Activated naive CD4-positive, alpha-beta T cell treated with anti-CD3 and anti-CD28 coated beads, Interleukin-2, amount 50 U/mL, for 24 hours (primary cell): ENCODE measurements around the gene SOCS1.
A peak's percentile ranks its signal among the peaks of the same experiment; 100 is the strongest.
"Not testable (repeated sequence)": the region's sequence is repeated elsewhere in the genome, so short reads cannot be mapped to it uniquely, and the experiment has no call there.

Experiments used
- H3K27ac Mint-ChIP-seq: one replicate; pipeline ENCODE4 v1.8.0; 2021; ENCODE audit warnings: mild to moderate bottlenecking, mixed read lengths
- H3K27me3 Mint-ChIP-seq: one replicate; pipeline ENCODE4 v1.8.0; 2021; ENCODE audit warnings: mixed read lengths
- H3K36me3 Mint-ChIP-seq: one replicate; pipeline ENCODE4 v1.8.0; 2021; ENCODE audit warnings: mixed read lengths
- H3K4me1 Mint-ChIP-seq: one replicate; pipeline ENCODE4 v1.8.0; 2021; ENCODE audit warnings: mixed read lengths
- H3K4me3 Mint-ChIP-seq: one replicate; pipeline ENCODE4 v1.8.0; 2021; ENCODE audit warnings: mild to moderate bottlenecking, mixed read lengths
- H3K9me3 Mint-ChIP-seq: one replicate; pipeline ENCODE4 v1.8.0; 2021; ENCODE audit warnings: mixed read lengths

SOCS1 gene, protein sequence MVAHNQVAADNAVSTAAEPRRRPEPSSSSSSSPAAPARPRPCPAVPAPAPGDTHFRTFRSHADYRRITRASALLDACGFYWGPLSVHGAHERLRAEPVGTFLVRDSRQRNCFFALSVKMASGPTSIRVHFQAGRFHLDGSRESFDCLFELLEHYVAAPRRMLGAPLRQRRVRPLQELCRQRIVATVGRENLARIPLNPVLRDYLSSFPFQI

DNA sequence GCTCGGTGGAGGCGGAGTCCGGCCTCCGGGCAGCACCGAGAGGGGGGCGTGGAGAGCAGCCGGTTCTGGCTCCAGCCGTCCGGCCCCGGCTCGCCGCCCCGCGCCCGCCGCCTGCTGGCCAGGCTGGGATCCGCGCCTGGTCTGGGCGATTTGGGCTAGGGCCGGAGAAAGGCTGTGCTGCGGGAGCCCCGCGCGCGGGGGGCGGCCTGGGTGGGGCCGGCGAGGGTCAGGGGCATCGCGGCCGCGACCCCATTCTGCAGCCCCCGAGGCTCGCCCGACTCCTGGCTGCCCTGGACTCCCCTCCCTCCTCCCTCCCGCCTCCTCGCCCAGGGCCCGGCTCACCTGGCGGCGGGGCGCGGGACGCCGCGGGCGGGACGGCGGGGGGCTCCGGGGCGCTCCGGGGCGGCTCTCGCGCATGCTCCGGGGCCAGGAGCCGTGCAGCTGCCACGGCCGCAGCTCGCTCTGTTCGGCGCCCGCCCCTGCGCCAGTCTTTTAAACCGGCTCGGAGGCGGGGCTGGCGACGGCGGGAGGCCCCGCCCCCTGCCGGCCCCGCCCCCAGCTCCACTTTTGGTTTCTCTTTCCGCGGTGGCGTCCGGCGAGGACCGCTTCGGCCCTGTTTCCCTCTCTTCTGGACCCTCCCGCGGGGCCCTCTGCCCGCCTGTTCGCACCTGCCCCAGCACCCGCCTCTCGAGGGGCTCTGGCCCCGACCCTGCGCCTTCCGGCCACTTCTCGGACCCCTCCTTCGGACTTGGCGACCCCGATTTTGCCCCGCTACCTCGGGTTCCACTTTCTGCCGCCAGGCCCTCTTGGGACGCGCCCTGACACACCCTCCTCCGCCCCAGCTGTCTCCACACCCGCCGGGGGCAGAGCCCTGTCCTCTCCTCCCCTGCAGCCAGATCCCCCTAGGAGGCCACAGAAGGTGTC, at the start of gene SOCS1:
Gene SOCS1 (minus strand): TSS at position 468 of the 924 bp plus-strand sequence. CDS start 726 bp downstream, outside the sequence.
- H3K36me3 Mint-ChIP-seq = peaks cover 13% of the 10 kb centered on the region
- H3K27me3 Mint-ChIP-seq = no peaks in the 10 kb centered on the region
- H3K27ac Mint-ChIP-seq = peak within 1 kb of the TSS; percentile 96
- H3K4me1 Mint-ChIP-seq = peaks cover 52% of the 10 kb centered on the region
- no peaks in the 10 kb centered on the region for H3K9me3 Mint-ChIP-seq
- H3K4me3 Mint-ChIP-seq = peak within 1 kb of the TSS; percentile 94

DNA sequence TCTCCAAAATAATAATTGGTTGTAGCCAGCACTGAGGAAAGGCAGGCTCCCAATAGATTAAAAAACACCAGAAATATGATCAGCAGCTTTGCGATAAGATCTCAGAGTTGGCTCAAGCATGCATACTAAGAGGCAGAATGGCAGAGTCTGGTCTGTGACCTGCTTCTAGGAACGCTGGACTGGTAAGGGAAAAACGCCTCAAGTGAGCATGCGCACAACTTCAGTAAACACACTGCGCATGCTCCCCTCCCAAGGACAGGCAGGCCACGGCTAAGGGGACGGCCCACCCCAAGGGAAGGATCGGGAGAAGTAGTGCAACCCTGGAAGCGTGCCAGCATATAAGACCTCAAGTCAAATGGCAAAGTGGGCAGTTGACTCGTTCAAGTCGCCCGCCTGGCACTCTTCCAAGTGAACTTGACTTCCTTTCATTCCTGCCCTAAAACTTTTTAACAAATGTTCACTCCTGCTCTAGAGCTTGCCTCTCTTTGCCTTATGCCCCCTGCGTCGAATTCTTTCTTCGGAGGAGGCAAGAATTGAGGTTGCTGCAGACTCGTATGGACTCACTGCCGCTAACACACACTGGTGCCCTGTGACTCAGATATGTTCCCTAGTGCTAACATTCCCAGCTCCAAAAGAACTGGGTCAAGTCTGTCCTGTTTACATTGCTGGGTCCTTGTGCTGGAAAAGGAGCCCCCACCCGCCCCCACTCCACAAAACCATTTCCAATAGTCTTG, 47.6 kb upstream of the SOCS1 start:
- Mint-ChIP-seq H3K9me3 (no peaks in the 10 kb centered on the region), H3K27ac (no peak overlapping the region), H3K27me3 (no peaks in the 10 kb centered on the region), H3K36me3 (no peaks in the 10 kb centered on the region), H3K4me3 (no peak overlapping the region), H3K4me1 (peaks cover 7% of the 10 kb centered on the region)

DNA sequence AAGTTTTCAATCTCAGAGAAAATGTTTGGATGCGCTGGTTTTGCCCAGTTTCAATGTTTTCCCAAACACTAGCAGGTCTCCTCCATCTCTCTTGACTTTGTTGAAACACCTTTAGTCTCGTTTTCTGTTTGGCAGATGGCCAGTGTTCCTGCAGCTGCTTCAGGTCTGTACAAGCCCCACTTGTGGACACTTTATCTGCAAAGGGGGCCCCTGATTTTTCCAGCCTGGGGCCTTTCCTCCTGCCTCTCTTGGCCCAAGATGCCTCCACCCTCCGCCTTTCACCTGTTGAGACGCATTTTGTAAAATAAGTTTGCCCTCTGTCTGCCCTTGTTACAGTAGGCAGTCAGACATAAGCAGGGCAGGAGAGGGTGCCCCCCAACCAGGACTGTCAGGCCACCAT, 47.0 kb upstream of the SOCS1 start:
- H3K27me3 Mint-ChIP-seq = no peaks in the 10 kb centered on the region
- H3K9me3 Mint-ChIP-seq = no peaks in the 10 kb centered on the region
- peaks cover 13% of the 10 kb centered on the region for H3K4me1 Mint-ChIP-seq
- H3K36me3 Mint-ChIP-seq = no peaks in the 10 kb centered on the region
- H3K27ac Mint-ChIP-seq = no peak overlapping the region
- no peak overlapping the region for H3K4me3 Mint-ChIP-seq

DNA sequence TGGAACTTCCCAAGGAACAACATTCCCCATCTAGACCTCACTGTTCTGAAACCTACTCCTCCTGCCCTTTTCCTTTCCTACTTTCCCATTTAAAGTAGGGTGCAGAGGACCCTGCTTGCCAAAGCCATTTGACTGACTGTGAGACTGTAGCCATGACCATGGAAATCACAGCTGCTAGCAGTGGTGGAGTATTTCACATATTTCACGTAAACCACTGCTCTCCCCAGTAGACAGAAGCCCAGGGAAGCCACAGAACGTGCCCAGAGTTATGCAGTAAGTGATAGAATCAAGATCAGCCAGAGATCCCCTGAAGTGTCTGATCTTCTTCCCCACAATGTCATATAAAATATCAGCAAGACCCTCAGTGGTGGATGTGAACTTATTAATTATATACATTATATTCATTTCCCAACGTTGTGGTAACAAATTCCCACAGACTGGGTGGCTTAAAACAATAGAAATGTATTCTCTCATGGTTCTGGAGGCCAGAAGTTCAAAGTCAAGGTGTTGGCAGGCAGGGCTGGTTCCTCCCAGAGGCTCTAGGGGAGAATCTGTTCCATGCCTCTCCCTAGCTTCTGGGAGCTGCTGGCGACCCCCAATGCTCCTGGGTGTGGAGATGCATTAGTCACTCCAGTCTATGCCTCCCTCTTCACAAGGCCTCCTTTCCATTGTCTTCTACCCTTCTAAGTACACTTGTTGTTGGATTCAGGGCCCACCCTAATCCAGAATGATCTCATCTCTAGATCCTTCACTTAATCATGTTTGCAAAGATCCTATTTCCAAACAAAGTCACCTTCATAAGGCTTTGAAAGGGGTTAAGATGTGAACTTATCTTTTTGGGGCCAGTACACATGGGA, 45.9 kb upstream of the SOCS1 start:
- no peaks in the 10 kb centered on the region for H3K27me3 Mint-ChIP-seq
- H3K9me3 Mint-ChIP-seq = no peaks in the 10 kb centered on the region
- H3K27ac Mint-ChIP-seq = no peak overlapping the region
- peaks cover 24% of the 10 kb centered on the region for H3K4me1 Mint-ChIP-seq
- H3K4me3 Mint-ChIP-seq = no peak overlapping the region
- H3K36me3 Mint-ChIP-seq = no peaks in the 10 kb centered on the region

DNA sequence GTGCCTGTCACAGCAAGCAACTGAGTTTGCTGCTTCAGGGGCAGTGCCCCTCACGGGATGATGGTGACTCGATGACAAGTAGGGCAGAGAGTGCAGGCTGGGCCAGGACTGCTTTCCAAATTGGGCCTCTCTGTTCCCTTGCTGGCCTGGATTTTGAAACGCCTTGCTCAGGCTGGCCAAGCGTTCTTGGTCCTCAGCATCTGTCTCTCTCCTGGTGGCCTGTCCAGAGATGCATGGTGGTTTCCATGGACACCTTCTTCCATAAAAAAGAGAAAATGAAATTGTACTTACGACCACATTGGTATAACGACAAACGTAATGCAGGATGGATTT, 44.5 kb upstream of the SOCS1 start:
- Mint-ChIP-seq H3K27me3 (no peaks in the 10 kb centered on the region), H3K27ac (no peak overlapping the region), H3K36me3 (no peaks in the 10 kb centered on the region), H3K4me1 (peaks cover 26% of the 10 kb centered on the region), H3K9me3 (no peaks in the 10 kb centered on the region), H3K4me3 (no peak overlapping the region)

DNA sequence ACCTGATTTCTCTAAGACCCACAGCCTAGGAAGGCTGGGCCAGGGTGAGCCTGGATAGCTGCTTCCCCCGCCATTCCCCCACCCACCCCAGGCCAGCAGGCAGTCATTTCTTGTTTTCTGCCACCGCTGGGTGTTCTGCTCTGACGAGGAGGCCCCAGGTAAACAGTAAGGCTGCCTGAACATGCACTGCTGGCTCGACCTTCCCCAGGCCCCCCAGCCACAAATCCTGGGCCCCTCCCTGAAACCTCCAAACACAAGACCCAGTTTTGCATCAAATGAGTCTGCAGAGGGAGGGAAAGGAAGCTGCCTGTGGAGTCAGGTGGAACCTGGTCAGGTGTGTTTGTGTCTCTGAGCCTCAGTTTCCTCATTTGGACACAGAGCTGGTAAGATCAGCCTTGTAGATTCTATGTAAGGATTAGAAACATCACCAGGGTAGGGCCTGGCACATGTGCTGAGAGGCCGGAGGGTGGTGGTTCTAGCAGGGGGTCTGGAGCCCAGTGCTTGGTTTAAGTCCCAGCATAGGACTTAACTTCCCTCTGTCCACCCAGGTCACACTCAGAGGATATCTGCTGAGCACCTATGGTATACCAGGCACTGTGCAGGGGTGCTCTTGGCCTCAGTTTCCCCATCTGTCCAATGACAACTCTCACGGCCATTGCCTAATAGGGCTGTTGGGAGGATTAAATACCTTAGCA, 44.0 kb upstream of the SOCS1 start:
- Mint-ChIP-seq H3K36me3 (no peaks in the 10 kb centered on the region), H3K27me3 (no peaks in the 10 kb centered on the region), H3K27ac (no peak overlapping the region), H3K4me1 (peaks cover 26% of the 10 kb centered on the region), H3K4me3 (no peak overlapping the region), H3K9me3 (no peaks in the 10 kb centered on the region)

DNA sequence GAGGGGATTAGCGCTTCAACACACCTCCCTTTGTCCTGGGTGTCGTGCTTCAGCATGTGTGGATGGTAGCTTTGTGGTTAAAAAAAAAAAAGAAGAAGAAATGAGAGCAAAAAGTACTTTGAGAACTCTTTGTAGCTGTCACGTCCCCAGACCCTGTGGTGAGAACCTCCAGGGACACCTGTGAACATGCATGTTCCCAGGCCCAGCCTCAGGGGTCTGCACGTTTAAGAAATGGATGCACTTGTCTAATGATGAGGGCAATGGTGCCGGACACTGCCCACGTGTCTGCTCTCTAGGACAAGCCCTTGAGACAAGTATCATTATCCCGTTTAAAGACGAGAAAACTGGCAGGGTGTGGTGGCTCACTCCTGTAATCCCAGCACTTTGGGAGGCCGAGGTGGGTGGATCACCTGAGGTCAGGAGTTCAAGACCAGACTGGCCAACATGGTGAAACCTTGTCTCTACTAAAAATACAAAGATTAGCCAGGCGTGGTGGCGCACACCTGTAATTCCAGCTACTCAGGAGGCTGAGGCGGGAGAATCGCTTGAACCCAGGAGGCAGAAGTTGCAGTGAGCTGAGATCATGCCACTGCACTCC, 43.0 kb upstream of the SOCS1 start:
- Mint-ChIP-seq H3K27ac (peak overlapping the region; percentile 60), H3K4me1 (peaks cover 26% of the 10 kb centered on the region), H3K4me3 (peak overlapping the region; percentile 19)
- not testable (repeated sequence) for H3K36me3 Mint-ChIP-seq, H3K9me3 Mint-ChIP-seq, H3K27me3 Mint-ChIP-seq

DNA sequence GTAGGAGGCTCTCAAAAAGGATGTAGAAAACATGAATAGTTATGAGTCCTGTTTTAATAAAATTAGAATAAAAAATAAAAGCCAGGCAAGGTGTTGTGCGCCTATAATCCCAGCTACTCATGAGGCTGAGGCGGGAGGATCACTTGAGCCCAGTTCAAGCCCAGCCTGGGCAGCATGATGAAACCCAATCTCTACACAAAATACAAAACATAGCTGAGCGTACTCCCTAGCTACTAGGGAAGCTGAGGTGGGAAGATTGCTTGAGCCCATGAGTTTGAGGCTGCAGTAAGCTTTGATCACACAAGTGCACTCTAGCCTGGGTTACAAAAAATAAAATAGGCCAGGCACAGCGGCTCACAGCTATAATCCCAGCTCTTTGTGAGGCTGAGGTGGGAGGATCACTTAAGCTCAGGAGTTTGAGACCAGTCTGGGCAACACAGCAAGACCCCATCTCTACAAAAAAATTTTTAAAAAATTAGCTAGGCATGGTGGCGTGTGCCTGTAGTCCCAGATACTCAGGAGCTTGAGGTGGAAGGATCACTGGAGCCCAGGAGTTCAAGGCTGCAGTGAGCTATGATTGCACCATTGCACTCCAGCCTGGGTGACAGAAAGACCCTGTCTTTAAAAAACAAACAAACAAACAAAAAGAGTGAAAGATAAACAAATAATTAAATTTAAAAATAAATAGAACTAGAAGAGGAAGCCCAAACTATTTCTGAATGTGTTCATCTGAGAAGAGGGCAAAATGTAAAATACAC, 42.3 kb upstream of the SOCS1 start:
- H3K27ac Mint-ChIP-seq = peak overlapping the region; percentile 60
- peaks cover 26% of the 10 kb centered on the region for H3K4me1 Mint-ChIP-seq
- no peaks in the 10 kb centered on the region for H3K27me3 Mint-ChIP-seq
- no peaks in the 10 kb centered on the region for H3K9me3 Mint-ChIP-seq
- H3K4me3 Mint-ChIP-seq = peak overlapping the region; percentile 66
- H3K36me3 Mint-ChIP-seq = no peaks in the 10 kb centered on the region

DNA sequence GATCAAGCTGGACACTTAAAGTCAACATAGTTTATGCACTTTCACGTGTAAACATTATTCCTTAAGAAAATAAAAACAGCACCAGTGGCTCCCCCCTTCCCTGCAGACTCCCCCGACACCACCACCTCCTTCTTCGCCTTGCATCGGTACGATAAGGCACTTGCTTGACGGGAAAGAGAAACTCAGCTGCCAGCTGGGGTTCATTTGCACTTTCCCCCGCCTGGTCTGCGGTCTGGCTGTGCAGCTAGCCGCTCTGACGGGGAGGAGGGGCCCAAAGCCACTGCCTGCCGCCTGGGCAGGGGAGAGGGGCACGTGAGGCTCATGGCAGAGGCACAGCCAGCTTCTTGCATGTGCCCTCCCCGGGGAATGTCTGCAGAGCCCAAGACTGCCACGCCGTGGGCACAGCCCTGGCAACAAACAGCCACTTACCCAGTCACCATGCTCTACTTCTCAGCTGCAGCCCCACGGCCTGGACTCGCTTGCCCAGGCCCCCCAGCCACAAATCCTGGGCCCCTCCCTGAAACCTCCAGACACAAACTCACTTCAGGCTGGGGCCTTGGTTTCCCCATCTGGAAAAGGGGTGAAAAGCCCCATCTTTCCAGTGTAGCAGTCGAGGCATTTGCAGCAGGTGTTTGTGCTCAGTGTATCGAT, 41.6 kb upstream of the SOCS1 start:
- peaks cover 26% of the 10 kb centered on the region for H3K4me1 Mint-ChIP-seq
- H3K4me3 Mint-ChIP-seq = peak overlapping the region; percentile 66
- H3K36me3 Mint-ChIP-seq = no peaks in the 10 kb centered on the region
- H3K27ac Mint-ChIP-seq = peak overlapping the region; percentile 62
- no peaks in the 10 kb centered on the region for H3K9me3 Mint-ChIP-seq
- no peaks in the 10 kb centered on the region for H3K27me3 Mint-ChIP-seq

DNA sequence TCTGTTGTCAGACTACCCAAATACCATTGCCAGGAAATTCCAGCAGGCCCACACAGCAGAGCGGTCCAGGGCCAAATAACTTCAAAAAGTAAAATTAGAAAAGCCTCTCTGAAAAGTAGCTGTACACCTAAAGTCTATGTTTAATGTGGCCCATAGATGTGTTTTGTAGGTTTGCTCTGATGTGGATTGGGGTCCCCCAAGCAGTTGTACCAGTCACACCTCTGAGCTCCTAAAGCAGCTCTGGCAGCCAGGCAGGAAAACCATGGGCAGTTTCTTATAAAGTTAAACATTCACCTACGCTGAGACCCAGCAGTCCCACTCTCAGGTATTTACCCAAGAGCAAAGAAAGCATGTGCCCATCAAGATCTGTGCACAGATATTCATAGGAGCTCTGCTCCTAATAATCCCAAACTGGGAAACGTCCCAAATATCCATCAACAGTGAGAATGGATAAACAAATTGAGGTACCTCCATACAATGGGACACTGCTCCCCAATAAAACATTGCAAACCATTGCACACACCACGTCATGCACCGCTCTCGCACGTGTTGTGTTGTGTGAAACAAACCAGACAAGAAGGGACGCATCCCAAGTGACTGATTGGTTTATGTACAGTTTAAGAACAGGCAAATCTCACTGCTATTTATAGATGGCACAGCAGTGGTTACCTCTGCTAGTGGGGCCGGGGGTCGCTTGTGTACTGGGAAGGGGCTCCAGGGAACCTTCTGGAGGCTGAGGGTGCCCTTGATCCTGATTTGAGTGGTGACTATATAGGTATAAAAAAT, 40.9 kb upstream of the SOCS1 start:
- H3K36me3 Mint-ChIP-seq = no peaks in the 10 kb centered on the region
- peak overlapping the region; percentile 66 for H3K4me3 Mint-ChIP-seq
- H3K4me1 Mint-ChIP-seq = peaks cover 26% of the 10 kb centered on the region
- no peaks in the 10 kb centered on the region for H3K27me3 Mint-ChIP-seq
- H3K27ac Mint-ChIP-seq = peak overlapping the region; percentile 59
- H3K9me3 Mint-ChIP-seq = no peaks in the 10 kb centered on the region

DNA sequence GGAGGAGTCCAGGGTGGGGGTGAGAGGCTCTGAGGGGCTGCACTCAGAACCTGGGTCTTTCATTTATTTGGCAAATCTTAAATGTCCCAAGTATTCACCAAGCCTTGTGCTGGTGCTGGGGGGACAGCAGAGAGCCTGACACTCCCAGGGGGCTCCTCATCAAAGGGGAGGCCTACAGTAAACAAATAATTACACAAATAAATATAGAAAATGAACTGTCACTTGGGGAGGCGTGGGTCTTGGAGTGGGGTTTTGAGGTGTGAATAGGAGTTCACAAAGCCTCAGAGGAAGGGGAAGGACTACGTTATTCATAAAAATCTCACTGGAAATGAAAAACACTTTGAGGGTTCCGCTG, 40.3 kb upstream of the SOCS1 start:
- H3K4me1 Mint-ChIP-seq = peaks cover 26% of the 10 kb centered on the region
- H3K4me3 Mint-ChIP-seq = no peak overlapping the region
- H3K27me3 Mint-ChIP-seq = no peaks in the 10 kb centered on the region
- H3K36me3 Mint-ChIP-seq = no peaks in the 10 kb centered on the region
- no peaks in the 10 kb centered on the region for H3K9me3 Mint-ChIP-seq
- no peak overlapping the region for H3K27ac Mint-ChIP-seq

DNA sequence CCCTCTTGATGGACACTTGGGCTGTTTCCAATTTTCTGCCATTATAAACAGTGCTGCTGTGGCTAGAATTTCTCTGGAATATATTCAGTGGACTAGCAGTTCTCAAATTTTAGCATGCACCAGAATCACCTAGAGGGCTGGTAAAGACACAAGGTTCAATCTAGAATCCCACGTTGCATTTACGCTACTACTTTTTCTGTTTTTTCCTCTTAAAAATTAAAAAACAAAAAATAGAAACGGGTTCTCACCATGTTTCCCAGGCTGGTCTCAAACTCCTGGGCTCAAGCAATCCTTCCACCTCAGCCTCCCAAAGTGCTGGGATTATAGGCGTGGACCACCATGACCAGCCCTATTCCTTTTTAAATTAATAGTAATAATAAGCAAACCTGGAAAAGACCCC, 39.7 kb upstream of the SOCS1 start:
- no peak overlapping the region for H3K27ac Mint-ChIP-seq
- H3K4me1 Mint-ChIP-seq = peaks cover 26% of the 10 kb centered on the region
- H3K9me3 Mint-ChIP-seq = no peaks in the 10 kb centered on the region

More for the DNA sequence above, 39.7 kb upstream of the SOCS1 start:
- Mint-ChIP-seq H3K4me3 (no peak overlapping the region), H3K36me3 (no peaks in the 10 kb centered on the region), H3K27me3 (no peaks in the 10 kb centered on the region)
